Stimulated activated effector memory CD8-positive, alpha-beta T cell treated with anti-CD3 and anti-CD28 coated beads, Interleukin-12 subunit alpha, Interleukin-12 subunit beta, amount 100 ng/mL, for 72 hours (primary cell): ENCODE data around the gene S1PR1.
"Not testable (repeated sequence)": the region's sequence is repeated elsewhere in the genome, so short reads cannot be mapped to it uniquely, and the experiment has no call there.

Experiments
- ATAC-seq: fragments of 150-1000 bp; cut with Tn5 transposase; 2 replicates; pipeline ENCODE4 v1.10.0; 2021
- DNase-seq, 2 donors: peaks; one replicate each; pipeline ENCODE4 v3.0.0; 2021 to 2022; ENCODE audit warnings: low spot score in 2 of 2
- H3K27ac Mint-ChIP-seq: one replicate; pipeline ENCODE4 v1.8.0; 2022; ENCODE audit warnings: mild to moderate bottlenecking, mixed read lengths
- H3K36me3 Mint-ChIP-seq: one replicate; pipeline ENCODE4 v1.8.0; 2022; ENCODE audit warnings: mild to moderate bottlenecking, mixed read lengths
- H3K4me1 Mint-ChIP-seq: one replicate; pipeline ENCODE4 v1.8.0; 2022; ENCODE audit warnings: mixed read lengths
- H3K4me3 Mint-ChIP-seq: one replicate; pipeline ENCODE4 v1.8.0; 2022; ENCODE audit warnings: mild to moderate bottlenecking, mixed read lengths
- H3K9me3 Mint-ChIP-seq: one replicate; pipeline ENCODE4 v1.8.0; 2022; ENCODE audit warnings: mixed read lengths

Gene S1PR1

DNA sequence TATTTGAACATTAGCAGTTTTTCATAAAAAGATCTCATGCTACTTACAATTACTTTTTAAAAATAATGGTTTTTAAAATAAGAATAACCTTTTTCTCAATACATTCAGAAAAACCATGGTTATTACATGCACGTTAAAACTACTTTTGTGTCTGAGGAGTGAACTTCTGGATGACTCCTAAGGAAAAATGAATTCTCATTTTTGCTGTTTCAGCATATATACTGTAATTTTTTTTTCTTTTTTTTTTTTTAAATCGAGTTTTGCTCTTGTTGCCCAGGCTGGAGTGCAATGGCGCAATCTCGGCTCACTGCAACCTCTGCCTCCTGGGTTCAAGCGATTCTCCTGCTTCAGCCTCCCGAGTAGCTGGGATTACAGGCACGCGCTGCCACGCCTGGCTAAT is 29.5 kb upstream of the S1PR1 start:
- not testable (repeated sequence) for DNase-seq, H3K27ac Mint-ChIP-seq, H3K9me3 Mint-ChIP-seq, H3K4me3 Mint-ChIP-seq, ATAC-seq, H3K36me3 Mint-ChIP-seq
- peaks cover 20% of the 10 kb centered on the region for H3K4me1 Mint-ChIP-seq

DNA sequence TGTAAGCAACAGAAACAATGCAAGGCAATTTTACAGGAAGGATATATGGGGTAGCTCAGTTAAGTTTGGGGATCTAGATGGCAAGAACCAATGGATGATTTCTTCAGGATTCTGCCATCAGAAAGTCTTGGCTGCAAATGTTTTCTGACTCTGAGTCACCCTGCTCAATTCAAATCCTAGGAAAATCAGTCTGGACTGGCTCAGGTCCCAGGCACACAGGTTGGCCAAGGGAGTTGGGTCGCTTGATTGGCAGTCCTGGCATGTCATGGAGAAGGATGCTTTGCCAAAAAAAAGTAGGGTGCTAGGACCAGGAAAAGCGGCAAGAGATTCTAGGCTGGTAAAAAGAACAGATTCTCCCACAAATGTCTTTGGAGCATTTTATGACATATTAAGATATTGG is 28.9 kb upstream of the S1PR1 start:
- H3K4me1 Mint-ChIP-seq: peaks cover 20% of the 10 kb centered on the region
- H3K4me3 Mint-ChIP-seq: no peak overlapping the region
- H3K9me3 Mint-ChIP-seq: no peaks in the 10 kb centered on the region
- H3K36me3 Mint-ChIP-seq: no peaks in the 10 kb centered on the region
- no peak for DNase-seq
- H3K27ac Mint-ChIP-seq: no peak overlapping the region
- no peak for ATAC-seq

DNA sequence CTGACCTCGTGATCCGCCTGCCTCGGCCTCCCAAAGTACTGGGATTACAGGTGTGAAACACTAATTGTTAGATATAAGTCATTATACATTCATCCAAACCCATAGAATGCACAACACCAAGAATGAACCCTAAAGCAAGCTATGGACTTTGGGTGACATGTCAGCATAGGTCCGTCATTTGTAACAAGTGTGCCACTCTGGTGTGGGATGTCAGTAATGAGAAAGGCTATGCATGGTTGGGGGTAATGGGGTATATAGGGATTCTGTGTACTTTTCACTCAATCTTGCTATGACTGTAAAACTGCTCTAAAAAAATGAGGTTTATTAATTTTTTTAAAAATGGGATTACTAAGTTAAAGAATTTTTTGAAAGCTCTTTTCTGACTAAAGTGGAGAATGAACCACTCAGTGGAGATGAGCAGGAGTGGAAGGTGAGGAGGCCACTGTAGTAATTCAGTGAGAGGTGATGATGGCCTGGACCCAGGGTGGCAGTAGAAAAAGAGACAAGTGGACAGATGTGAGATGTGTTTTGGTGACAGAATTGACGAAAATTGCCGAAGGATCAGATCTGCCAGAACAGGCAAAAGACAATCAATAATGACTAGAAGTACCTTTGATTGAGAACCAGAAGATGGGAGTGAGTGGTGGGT is 21.3 kb upstream of the S1PR1 start:
- peak; percentile 86 for ATAC-seq
- H3K27ac Mint-ChIP-seq: peak overlapping the region; percentile 29
- no peaks in the 10 kb centered on the region for H3K9me3 Mint-ChIP-seq
- H3K4me3 Mint-ChIP-seq: no peak overlapping the region
- peaks cover 18% of the 10 kb centered on the region for H3K4me1 Mint-ChIP-seq
- no peak for DNase-seq
- no peaks in the 10 kb centered on the region for H3K36me3 Mint-ChIP-seq

DNA sequence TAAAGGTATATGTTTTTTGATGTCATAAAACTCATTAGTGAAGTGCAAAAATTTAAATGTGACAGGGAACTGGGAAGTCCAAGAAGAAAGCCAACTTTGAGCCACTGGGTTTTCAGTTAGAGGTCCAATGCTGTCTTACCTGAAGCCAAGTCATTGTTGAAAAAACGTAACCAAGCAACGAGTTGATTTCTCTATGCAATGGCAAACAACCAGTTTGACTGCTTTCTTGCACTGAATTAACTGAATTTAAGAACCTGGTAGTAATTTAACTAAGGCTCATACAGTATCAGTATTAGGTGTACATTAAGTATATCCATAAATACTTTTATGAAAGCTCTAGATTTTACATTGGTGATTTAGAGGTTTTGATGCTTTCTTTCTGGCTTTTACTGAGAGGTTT is 20.2 kb upstream of the S1PR1 start:
- Mint-ChIP-seq H3K4me3 (no peak overlapping the region), H3K27ac (no peak overlapping the region), H3K4me1 (peaks cover 23% of the 10 kb centered on the region), H3K9me3 (no peaks in the 10 kb centered on the region), H3K36me3 (no peaks in the 10 kb centered on the region)
- peak; percentile 58 for ATAC-seq
- no peak for DNase-seq

DNA sequence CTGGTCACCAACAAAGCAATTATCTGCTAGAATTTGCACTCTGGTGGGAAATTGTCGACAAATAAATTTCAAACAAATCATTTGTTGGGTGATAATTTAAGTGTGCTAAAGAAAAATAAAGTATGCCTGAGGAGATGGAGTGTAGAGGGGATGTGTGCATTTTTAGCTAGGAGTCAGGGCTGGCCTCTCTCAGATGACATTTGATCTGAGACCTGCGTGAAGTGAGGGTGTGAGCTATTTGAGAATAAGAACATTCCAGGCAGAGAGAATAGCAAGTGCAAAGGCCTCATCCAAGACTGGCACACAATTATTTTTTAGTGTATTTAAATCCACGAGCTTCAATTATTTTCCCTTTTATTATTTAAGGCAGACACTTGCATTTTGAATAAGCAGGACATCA is 19.7 kb upstream of the S1PR1 start:
- Mint-ChIP-seq H3K36me3 (no peaks in the 10 kb centered on the region), H3K4me1 (peaks cover 29% of the 10 kb centered on the region), H3K4me3 (no peak overlapping the region), H3K27ac (peak overlapping the region; percentile 11), H3K9me3 (no peaks in the 10 kb centered on the region)
- DNase-seq (no peak), ATAC-seq (no peak)

DNA sequence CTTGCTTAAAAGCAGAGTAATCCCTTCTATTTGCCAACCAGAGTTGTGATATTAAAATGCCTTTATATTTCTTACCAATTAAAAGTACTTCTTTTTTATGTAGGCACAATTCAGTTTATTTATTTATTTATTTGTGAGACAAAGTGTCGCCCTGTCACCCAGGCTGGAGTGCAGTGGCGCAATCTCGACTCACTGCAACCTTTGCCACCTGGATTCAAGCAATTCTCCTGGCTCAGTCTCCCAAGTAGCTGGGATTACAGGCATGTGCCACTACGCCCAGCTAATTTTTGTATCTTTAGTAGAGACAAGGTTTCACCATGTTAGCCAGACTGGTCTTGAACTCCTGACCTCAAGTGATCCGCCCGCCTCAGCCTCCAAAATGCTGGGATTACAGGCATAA is 17.9 kb upstream of the S1PR1 start:
- peaks cover 33% of the 10 kb centered on the region for H3K4me1 Mint-ChIP-seq
- not testable (repeated sequence) for H3K36me3 Mint-ChIP-seq, DNase-seq, H3K4me3 Mint-ChIP-seq, H3K27ac Mint-ChIP-seq, H3K9me3 Mint-ChIP-seq, ATAC-seq

DNA sequence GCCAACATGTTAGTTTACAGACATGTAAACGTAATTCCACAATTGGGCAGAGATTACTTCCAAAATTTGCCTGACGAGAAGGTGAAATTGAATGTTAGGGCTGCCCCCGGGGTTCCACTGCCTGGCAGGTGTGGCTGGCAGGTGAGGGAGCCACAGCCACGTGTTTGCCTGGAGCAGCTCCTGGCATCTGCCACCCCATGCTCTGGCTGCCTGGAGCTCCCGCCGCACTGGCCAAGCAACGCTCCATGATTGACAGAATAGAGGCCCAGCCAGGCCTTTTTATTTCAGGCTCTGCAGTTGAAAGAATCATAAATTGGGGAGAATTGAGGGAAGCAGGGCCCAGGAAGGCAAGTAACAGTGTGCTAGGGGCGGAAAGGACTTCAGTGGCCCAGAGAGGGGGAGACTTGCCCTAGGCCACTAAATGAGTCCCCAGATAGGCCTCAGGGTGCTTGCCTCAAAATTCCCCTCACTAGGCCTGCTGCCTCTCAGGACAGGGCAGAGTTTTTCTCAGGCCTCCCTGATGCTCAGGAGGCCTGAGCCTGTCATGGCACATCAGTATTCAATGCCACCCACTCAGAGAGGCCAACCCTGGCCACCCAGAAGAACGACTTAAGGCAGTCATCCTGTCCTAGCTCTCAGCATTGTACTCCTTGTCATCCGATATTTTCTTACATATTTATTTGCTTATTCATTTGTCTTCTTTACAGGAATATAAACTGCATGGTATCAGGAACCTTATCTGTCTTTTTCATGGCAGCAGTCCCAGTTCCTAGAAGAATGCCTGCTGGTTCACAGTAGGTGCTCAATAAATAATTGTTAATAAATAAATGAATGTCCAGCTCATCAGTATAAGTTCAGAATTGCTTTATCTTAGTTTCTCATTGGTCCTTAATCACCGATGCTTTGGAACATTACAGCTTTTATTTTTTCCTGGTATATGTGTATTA is 16.6 kb upstream of the S1PR1 start:
- no peak for DNase-seq
- H3K27ac Mint-ChIP-seq: no peak overlapping the region

DNA sequence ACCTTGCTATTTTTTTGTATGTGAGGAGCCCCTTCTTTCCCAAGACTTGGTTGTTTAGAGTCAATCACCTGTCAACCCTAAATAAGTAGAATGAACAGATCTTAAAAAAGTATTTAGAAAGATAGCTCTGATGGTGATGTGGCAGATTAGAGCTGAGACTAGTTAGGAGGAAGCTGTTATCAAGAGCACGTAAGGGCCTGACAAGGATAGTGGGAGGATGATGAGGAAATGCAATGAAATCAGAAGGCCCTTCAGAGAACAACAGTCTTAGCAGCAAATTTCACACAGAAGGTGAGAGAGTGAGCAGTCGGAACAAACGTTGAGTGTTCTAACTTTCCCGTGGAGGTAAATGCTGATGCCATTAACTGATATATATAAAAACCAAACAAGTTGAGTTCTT is 15.9 kb upstream of the S1PR1 start:
- Mint-ChIP-seq H3K27ac (no peak overlapping the region), H3K36me3 (no peaks in the 10 kb centered on the region), H3K4me1 (peaks cover 27% of the 10 kb centered on the region), H3K4me3 (no peak overlapping the region), H3K9me3 (no peaks in the 10 kb centered on the region)
- ATAC-seq (no peak), DNase-seq (no peak)

More for the DNA sequence above, 16.6 kb upstream of the S1PR1 start:
- Mint-ChIP-seq H3K36me3 (no peaks in the 10 kb centered on the region), H3K9me3 (no peaks in the 10 kb centered on the region), H3K4me3 (no peak overlapping the region), H3K4me1 (peaks cover 33% of the 10 kb centered on the region)
- ATAC-seq: no peak

DNA sequence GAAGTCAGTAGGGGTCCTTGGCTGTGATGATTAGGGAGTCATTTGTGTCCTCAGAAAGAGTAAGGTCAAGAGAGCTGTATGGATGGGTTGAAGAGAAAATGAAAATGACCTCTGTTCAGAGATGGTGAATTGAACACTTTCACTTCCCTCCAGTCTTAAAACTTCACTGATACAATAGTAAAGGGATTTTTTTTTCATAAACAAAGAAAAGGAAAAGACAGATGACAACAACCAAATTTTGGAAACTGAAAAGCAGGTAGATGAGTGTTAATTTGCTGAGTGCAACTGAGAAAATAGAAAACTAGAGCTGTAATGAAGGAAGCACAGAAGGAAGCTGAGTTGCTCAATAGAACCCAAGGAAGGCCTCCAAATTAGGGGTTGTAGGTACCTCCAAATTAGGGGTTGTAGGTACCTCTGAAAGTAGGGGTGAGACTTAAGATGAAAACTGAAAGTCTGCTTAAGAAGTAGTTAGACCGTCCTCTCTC is 14.8 kb upstream of the S1PR1 start:
- Mint-ChIP-seq H3K9me3 (no peaks in the 10 kb centered on the region), H3K27ac (peak overlapping the region; percentile 8), H3K4me3 (peak overlapping the region; percentile 29), H3K36me3 (no peaks in the 10 kb centered on the region), H3K4me1 (peaks cover 24% of the 10 kb centered on the region)
- ATAC-seq (peak; percentile 53), DNase-seq (no peak)

DNA sequence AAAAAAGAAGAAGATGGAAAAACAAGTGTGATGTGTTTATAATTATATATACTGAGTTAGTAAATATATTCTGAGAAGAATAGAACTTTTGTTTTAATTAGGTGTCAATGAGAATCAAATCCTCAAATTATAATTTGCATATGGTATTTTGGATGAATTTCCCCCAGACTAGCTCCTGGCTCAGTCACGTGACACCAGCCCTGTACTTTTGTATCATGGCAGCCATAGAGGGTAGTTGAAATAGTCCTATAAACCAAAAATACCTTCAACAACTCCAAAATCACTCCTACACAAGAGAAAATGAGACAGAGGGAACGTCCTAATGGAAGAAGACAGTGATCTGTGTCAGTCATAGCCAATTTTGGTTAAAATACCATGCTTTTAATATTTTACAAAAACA is 9.0 kb upstream of the S1PR1 start:
- Mint-ChIP-seq H3K27ac (no peak overlapping the region), H3K4me3 (no peak overlapping the region), H3K9me3 (no peaks in the 10 kb centered on the region), H3K36me3 (no peaks in the 10 kb centered on the region), H3K4me1 (peaks cover 21% of the 10 kb centered on the region)
- ATAC-seq: no peak
- no peak for DNase-seq

DNA sequence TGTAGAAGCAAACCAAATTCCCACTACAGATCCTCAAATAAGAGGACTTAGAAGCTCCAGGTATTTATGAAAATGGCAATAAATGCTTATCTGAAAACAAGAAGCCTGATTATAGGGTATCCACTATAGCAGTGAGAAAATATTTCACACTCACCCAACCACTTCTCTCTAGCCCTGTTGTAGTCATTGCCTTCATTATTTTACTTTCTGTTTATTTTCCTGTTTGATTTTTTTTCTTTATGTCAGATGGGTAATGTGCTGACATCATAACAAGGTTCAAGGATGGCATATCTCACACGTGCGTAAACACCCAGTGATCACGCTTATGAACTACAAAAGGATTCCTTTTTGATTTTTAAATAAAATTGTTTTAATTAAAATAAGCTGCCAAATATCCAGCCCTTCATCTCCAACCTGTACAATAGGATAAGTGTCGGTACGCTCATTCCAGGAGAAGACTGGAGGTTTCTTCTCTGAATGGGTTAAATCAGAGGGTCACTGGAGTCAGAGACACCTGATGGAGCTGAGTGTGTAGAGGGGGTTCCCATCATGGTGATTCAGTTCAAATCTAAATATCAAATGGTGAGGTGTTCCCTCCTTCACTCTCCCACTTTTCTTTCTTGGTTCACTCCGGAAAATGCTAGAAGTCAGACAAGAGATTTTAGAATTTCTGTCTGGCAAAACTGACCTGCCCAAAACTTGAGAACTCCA is 8.2 kb upstream of the S1PR1 start:
- no peaks in the 10 kb centered on the region for H3K36me3 Mint-ChIP-seq
- no peak for DNase-seq
- peak; percentile 36 for ATAC-seq
- H3K4me3 Mint-ChIP-seq: no peak overlapping the region
- H3K4me1 Mint-ChIP-seq: peaks cover 28% of the 10 kb centered on the region
- no peaks in the 10 kb centered on the region for H3K9me3 Mint-ChIP-seq
- H3K27ac Mint-ChIP-seq: no peak overlapping the region

DNA sequence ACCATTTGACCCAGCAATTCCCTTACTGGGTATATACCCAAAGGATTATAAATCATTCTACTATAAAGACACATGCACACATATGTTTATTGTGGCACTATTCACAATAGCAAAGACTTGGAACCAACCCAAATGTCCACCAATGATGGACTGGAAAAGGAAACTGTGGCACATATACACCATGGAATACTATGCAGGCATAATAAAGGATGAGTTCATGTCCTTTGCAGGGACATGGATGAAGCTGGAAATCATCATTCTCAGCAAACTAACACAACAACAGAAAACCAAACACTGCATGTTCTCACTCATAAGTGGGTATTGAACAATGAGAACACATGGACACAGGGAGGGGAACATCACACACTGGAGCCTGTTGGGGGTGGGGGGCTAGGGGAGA is 4.6 kb upstream of the S1PR1 start:
- not testable (repeated sequence) for H3K27ac Mint-ChIP-seq, H3K4me3 Mint-ChIP-seq, DNase-seq, ATAC-seq, H3K9me3 Mint-ChIP-seq
- H3K4me1 Mint-ChIP-seq: peaks cover 55% of the 10 kb centered on the region
- H3K36me3 Mint-ChIP-seq: peaks cover 23% of the 10 kb centered on the region

DNA sequence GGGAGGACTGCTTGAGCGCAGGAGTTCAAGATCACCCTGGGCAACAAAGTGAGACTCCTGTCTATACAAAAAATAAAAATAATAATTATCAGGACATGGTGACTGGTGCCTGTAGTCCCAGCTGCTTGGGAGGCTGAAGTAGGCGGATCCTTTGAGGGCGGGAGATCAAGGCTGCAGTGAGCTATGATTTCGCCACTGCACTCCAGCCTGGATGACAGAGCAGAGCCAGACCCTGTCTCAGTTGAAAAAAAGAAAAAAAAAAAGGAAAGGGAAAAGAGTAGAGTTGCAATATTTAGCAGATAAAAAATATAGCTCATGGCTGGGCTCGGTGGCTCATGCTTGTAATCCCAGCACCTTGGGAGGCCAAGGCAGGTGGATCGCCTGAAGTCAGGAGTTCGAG is 3.3 kb upstream of the S1PR1 start:
- ATAC-seq: no peak
- H3K4me3 Mint-ChIP-seq: peak overlapping the region; percentile 97
- H3K27ac Mint-ChIP-seq: peak overlapping the region; percentile 60
- no peak for DNase-seq
- peaks cover 36% of the 10 kb centered on the region for H3K36me3 Mint-ChIP-seq
- no peaks in the 10 kb centered on the region for H3K9me3 Mint-ChIP-seq
- H3K4me1 Mint-ChIP-seq: peaks cover 56% of the 10 kb centered on the region

DNA sequence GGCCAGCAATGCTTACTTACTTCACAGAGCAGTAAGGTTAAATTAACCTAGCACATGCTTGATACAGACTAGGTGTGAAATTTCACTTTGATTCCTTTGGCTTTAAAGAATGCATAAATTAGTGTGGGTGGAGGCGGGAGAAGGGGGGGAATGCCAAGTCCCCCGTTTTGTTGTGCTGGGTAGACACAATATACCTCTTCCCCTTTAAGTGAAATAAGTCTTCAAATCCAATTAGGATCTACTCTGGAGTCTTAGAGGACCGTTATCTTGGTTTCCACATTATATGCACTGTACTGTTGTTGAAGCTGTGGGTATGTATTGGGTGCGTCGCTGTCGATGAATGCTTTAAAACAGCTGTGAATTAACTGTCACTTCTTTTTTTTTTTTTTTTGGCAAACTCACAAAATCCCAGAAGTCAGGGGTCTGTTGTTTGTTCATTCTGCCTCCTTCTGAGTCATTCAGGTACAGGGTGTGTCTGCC is 1.6 kb upstream of the S1PR1 start:
- H3K9me3 Mint-ChIP-seq: no peaks in the 10 kb centered on the region
- H3K36me3 Mint-ChIP-seq: peaks cover 53% of the 10 kb centered on the region
- H3K4me3 Mint-ChIP-seq: peak overlapping the region; percentile 97
- H3K4me1 Mint-ChIP-seq: peaks cover 67% of the 10 kb centered on the region
- H3K27ac Mint-ChIP-seq: peak overlapping the region; percentile 98
- peak in 1 of 2 donors; percentile 64 for DNase-seq
- no peak for ATAC-seq
